GM12878 (cell line): ENCODE data around the gene ZNF92. TPM values are rescaled to one million over a fixed set of nuclear protein-coding genes. Genes with fewer than 3 reads are reported as not detected.

Source experiments
- ATF2 ChIP-seq: IDR thresholded peaks from 2 replicates; pipeline ENCODE4 v1.6.1; 2012; ENCODE audit warnings: low read length, inconsistent platforms
- ATF7 ChIP-seq: fragments of 450-650 bp; IDR thresholded peaks from 2 replicates; pipeline ENCODE4 v1.6.1; 2016; ENCODE audit warnings: low read depth, mild to moderate bottlenecking
- CHD1 ChIP-seq: IDR thresholded peaks from 2 replicates; pipeline ENCODE4 v1.6.1; 2012; ENCODE audit warnings: low read depth, low read length, improper control_type of control experiment
- EGR1 ChIP-seq, 2 experiments: IDR thresholded peaks; 1 replicate in 1 of 2; 2 replicates in 1 of 2; pipeline ENCODE4 v1.6.1; 2011 to 2012; ENCODE audit warnings: low read depth in 2 of 2, low read length in 2 of 2, borderline replicate concordance in 1 of 2, mild to moderate bottlenecking in 1 of 2, moderate library complexity in 1 of 2
- EP300 ChIP-seq, 2 experiments: fragments of 150-350 bp in 1 of 2; IDR thresholded peaks; 2 replicates each; pipeline ENCODE4 v1.6.1; 2011 to 2012; ENCODE audit warnings: low read depth in 2 of 2, low read length in 2 of 2, borderline replicate concordance in 1 of 2, improper control_type of control experiment in 1 of 2, inconsistent platforms in 1 of 2; ENCODE audit not compliant: control insufficient read depth in 1 of 2
- ETV6 ChIP-seq, 2 experiments: fragments of 450-650 bp in 1 of 2; IDR thresholded peaks in 1 of 2; conservative IDR thresholded peaks in 1 of 2; 2 replicates each; pipeline ENCODE4 v1.6.1; 2014; ENCODE audit warnings: antibody characterized with exemption in 1 of 2, borderline replicate concordance in 1 of 2, low read depth in 1 of 2, mild to moderate bottlenecking in 1 of 2, moderate library complexity in 1 of 2
- IKZF1 ChIP-seq: fragments of 450-650 bp; conservative IDR thresholded peaks from 2 replicates; pipeline ENCODE4 v1.6.1; 2017; ENCODE audit warnings: antibody characterized with exemption, mild to moderate bottlenecking
- IRF4 ChIP-seq: IDR thresholded peaks from 2 replicates; pipeline ENCODE4 v1.6.1; 2011; ENCODE audit warnings: low read depth, low read length
- KLF5 ChIP-seq: fragments of 450-650 bp; IDR thresholded peaks from 2 replicates; pipeline ENCODE4 v1.6.1; 2014; ENCODE audit warnings: mild to moderate bottlenecking; ENCODE audit not compliant: partially characterized antibody
- MEF2B ChIP-seq: fragments of 450-650 bp; IDR thresholded peaks from 2 replicates; pipeline ENCODE4 v1.6.1; 2018; ENCODE audit warnings: mild to moderate bottlenecking, moderate library complexity; ENCODE audit not compliant: partially characterized antibody, poor library complexity, severe bottlenecking
- NKRF ChIP-seq: fragments of 450-650 bp; conservative IDR thresholded peaks from 2 replicates; pipeline ENCODE4 v1.6.1; 2017; ENCODE audit warnings: mild to moderate bottlenecking, moderate library complexity
- POLR2AphosphoS5 ChIP-seq: IDR thresholded peaks from 2 replicates; pipeline ENCODE4 v1.6.1; 2011; ENCODE audit warnings: mild to moderate bottlenecking, low read length, inconsistent platforms
- PRDM15 ChIP-seq: fragments of 450-650 bp; formaldehyde crosslinking; IDR thresholded peaks from 2 replicates; pipeline ENCODE4 v1.4.0; 2020; ENCODE audit warnings: mild to moderate bottlenecking, moderate library complexity
- SIX5 ChIP-seq: IDR thresholded peaks from 2 replicates; pipeline ENCODE4 v1.6.1; 2011; ENCODE audit warnings: mild to moderate bottlenecking, low read depth, low read length, moderate library complexity; ENCODE audit not compliant: severe bottlenecking
- TCF12 ChIP-seq: IDR thresholded peaks from 2 replicates; pipeline ENCODE4 v1.6.1; 2011; ENCODE audit warnings: low read depth, mild to moderate bottlenecking, low read length
- TCF7 ChIP-seq: IDR thresholded peaks from 2 replicates; pipeline ENCODE4 v1.6.1; 2014; ENCODE audit warnings: antibody characterized with exemption, borderline replicate concordance
- polyA plus RNA-seq, 11 experiments: library from polyadenylated mRNA; depleted of rRNA in 4 of 11; unstranded in 6 of 11; stranded (reverse) in 5 of 11; fragments of >200 nt; fragmentation: Nextera tagmentation in 4 of 11; fragmentation: Illumina TruSeq in 1 of 11; extraction: Ambion mirVana in 4 of 11; extraction: Trizol in 1 of 11; gene quantifications; 1 replicate in 1 of 11; 2 replicates in 10 of 11; pipeline versions ENCODE4 v1.2.1 to v1.2.3, GENCODE V29; 2011 to 2016; ENCODE audit warnings: inconsistent platforms in 2 of 11, missing spikeins in 2 of 11, low read depth in 1 of 11
- total RNA-seq, 4 experiments: library from RNA; depleted of rRNA in 3 of 4; stranded (reverse); fragments of >200 nt in 3 of 4; fragmentation: Illumina TruSeq in 1 of 4; extraction: Trizol in 1 of 4; gene quantifications; 2 replicates each; pipeline versions ENCODE4 v1.2.1 to v1.2.3, GENCODE V29; 2013 to 2021
- TF ChIP-seq, protein P1 (sequence below): fragments of 450-650 bp; IDR thresholded peaks from 2 replicates; pipeline ENCODE4 v1.6.1; 2017; ENCODE audit warnings: low read depth, mild to moderate bottlenecking, moderate library complexity
- TF ChIP-seq, protein P2 (sequence below): fragments of 450-650 bp; IDR thresholded peaks from 2 replicates; pipeline ENCODE4 v1.6.1; 2014; ENCODE audit warnings: mild to moderate bottlenecking

Gene ZNF92
- total and polyA plus RNA-seq, 10 of the 15 experiments (the other 5 are each of a cell fraction or from before 2014, with no cell fraction given): 6.7 to 27.6 (median 14.3) TPM

GRCh38 chr7:65338346-65338745, 35.3 kb upstream of the ZNF92 start (continued):
- TF ChIP-seq SIX5: no peak
- TF ChIP-seq PRDM15 (CRISPR knock-in tag): no peak
- TF ChIP-seq IRF4: no peak
- peak; percentile 84 for TF ChIP-seq IKZF1
- peak; percentile 78 for TF ChIP-seq KLF5
- TF ChIP-seq NKRF: no peak
- TF ChIP-seq TCF12: no peak
- TF ChIP-seq CHD1: no peak
- TF ChIP-seq, protein P1, sequence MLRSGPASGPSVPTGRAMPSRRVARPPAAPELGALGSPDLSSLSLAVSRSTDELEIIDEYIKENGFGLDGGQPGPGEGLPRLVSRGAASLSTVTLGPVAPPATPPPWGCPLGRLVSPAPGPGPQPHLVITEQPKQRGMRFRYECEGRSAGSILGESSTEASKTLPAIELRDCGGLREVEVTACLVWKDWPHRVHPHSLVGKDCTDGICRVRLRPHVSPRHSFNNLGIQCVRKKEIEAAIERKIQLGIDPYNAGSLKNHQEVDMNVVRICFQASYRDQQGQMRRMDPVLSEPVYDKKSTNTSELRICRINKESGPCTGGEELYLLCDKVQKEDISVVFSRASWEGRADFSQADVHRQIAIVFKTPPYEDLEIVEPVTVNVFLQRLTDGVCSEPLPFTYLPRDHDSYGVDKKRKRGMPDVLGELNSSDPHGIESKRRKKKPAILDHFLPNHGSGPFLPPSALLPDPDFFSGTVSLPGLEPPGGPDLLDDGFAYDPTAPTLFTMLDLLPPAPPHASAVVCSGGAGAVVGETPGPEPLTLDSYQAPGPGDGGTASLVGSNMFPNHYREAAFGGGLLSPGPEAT: peak; percentile 77; the same call in 1 of the 2 replicates
- TF ChIP-seq ATF7: peak; percentile 55; the same call in 1 of the 2 replicates
- TF ChIP-seq EP300 (IDR thresholded peaks at IDR 0.05; ENCODE audit: borderline replicate concordance in 1 of 2, control insufficient read depth in 1 of 2, low read depth in 2 of 2, low read length in 2 of 2): peak in 1 of 2 experiments; percentile 36; a peak in 1 of 4 replicates
- peak; percentile 53 for TF ChIP-seq MEF2B
- no peak for TF ChIP-seq EGR1 (IDR thresholded peaks at IDR 0.05; ENCODE audit: borderline replicate concordance in 1 of 2, low read depth in 2 of 2, low read length in 2 of 2)
- TF ChIP-seq, protein P2, sequence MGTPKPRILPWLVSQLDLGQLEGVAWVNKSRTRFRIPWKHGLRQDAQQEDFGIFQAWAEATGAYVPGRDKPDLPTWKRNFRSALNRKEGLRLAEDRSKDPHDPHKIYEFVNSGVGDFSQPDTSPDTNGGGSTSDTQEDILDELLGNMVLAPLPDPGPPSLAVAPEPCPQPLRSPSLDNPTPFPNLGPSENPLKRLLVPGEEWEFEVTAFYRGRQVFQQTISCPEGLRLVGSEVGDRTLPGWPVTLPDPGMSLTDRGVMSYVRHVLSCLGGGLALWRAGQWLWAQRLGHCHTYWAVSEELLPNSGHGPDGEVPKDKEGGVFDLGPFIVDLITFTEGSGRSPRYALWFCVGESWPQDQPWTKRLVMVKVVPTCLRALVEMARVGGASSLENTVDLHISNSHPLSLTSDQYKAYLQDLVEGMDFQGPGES: no peak
- TF ChIP-seq ATF2: no peak
- TF ChIP-seq TCF7: no peak
- TF ChIP-seq POLR2AphosphoS5: no peak
- TF ChIP-seq ETV6 (conservative IDR thresholded peaks at IDR 0.05 in 1 of 2, IDR thresholded peaks at IDR 0.05 in 1 of 2; ENCODE audit: borderline replicate concordance in 1 of 2, low read depth in 1 of 2): no peak
